ENCODE measurements around the gene GDPD5.

DNA sequence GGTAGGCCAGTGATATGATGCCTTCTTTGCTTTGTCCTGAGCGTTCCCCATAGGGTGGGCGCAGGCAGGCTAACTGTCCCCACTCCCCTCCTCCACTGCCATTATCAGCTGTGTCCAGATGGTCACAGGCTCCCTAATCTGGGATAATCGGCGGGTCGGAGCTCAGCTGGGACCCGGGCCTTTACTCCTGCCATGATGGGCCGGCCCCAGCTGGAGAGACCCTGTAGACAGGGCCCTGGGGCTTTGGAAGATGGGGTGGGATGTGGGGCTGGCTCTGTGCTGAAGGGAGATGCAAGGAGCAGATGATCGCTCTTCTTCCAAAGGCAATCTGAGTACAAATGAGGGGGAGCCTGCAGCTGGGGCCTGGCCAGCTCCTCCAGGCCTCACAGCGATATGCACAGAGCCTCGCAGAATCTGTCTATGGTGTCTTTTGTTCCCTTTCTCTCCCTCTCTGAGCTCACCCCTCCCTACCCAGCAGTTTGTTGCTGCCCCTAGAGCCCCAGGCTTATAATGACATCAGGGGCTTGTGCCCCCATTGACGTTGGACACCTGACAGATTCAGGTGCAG lies 104.6 kb downstream of the GDPD5 start:
- TF ChIP-seq POLR2AphosphoS5 (IDR thresholded peaks at IDR 0.05) (no peak), POLR2A (IDR thresholded peaks at IDR 0.05) (no peak), EP300 (IDR thresholded peaks at IDR 0.05) (no peak)
- TF ChIP-seq, protein P1, sequence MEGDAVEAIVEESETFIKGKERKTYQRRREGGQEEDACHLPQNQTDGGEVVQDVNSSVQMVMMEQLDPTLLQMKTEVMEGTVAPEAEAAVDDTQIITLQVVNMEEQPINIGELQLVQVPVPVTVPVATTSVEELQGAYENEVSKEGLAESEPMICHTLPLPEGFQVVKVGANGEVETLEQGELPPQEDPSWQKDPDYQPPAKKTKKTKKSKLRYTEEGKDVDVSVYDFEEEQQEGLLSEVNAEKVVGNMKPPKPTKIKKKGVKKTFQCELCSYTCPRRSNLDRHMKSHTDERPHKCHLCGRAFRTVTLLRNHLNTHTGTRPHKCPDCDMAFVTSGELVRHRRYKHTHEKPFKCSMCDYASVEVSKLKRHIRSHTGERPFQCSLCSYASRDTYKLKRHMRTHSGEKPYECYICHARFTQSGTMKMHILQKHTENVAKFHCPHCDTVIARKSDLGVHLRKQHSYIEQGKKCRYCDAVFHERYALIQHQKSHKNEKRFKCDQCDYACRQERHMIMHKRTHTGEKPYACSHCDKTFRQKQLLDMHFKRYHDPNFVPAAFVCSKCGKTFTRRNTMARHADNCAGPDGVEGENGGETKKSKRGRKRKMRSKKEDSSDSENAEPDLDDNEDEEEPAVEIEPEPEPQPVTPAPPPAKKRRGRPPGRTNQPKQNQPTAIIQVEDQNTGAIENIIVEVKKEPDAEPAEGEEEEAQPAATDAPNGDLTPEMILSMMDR (IDR thresholded peaks at IDR 0.05) = no peak
